Natural killer cell (primary cell): ENCODE data around the gene SAFB2. TPM values are rescaled to one million over a fixed set of nuclear protein-coding genes. Genes with fewer than 3 reads are reported as not detected.

Source experiments
- ATAC-seq, 3 donors: fragments of 150-1000 bp in 2 of 3; fragments of 200-7000 bp in 1 of 3; cut with Tn5 transposase; 1 replicate in 1 of 3; 2 replicates in 2 of 3; pipeline ENCODE4 v1.10.0; 2021; ENCODE audit warnings: mild to moderate bottlenecking in 2 of 3, moderate library complexity in 2 of 3
- DNase-seq, 2 donors: peaks; one replicate each; pipeline versions ENCODE4 v3.0.0 to v3.0.0-alpha.2; 2013 to 2021; ENCODE audit warnings: mixed read lengths in 1 of 2
- H3K27ac ChIP-seq: one replicate; pipeline ENCODE4 v1.5.1; 2013; ENCODE audit warnings: mild to moderate bottlenecking, low read length
- H3K27me3 ChIP-seq: one replicate; pipeline ENCODE4 v1.6.1; 2013; ENCODE audit warnings: low read length; ENCODE audit not compliant: control insufficient read depth, insufficient read depth
- H3K36me3 ChIP-seq: one replicate; pipeline ENCODE4 v1.6.1; 2013; ENCODE audit warnings: low read length; ENCODE audit not compliant: control insufficient read depth, insufficient read depth
- H3K4me1 ChIP-seq: one replicate; pipeline ENCODE4 v1.6.1; 2013; ENCODE audit warnings: low read length; ENCODE audit not compliant: control insufficient read depth, insufficient read depth
- H3K4me3 ChIP-seq: one replicate; pipeline ENCODE4 v1.5.1; 2013; ENCODE audit warnings: low read length
- H3K9me3 ChIP-seq: one replicate; pipeline ENCODE4 v1.6.1; 2013; ENCODE audit warnings: low read length; ENCODE audit not compliant: control insufficient read depth, insufficient read depth
- H3K27ac Mint-ChIP-seq, 2 donors: one replicate each; pipeline ENCODE4 v1.8.0; 2022; ENCODE audit warnings: mild to moderate bottlenecking in 2 of 2, mixed read lengths in 2 of 2, moderate library complexity in 1 of 2
- H3K27me3 Mint-ChIP-seq, 2 donors: one replicate each; pipeline ENCODE4 v1.8.0; 2022; ENCODE audit warnings: low read depth in 2 of 2, mixed read lengths in 2 of 2
- H3K36me3 Mint-ChIP-seq: one replicate; pipeline ENCODE4 v1.8.0; 2022; ENCODE audit warnings: mixed read lengths
- H3K4me1 Mint-ChIP-seq, 2 donors: one replicate each; pipeline ENCODE4 v1.8.0; 2022; ENCODE audit warnings: mixed read lengths in 2 of 2
- H3K4me3 Mint-ChIP-seq: one replicate; pipeline ENCODE4 v1.8.0; 2022; ENCODE audit warnings: mild to moderate bottlenecking, moderate library complexity, mixed read lengths
- H3K9me3 Mint-ChIP-seq, 2 donors: one replicate each; pipeline ENCODE4 v1.8.0; 2022; ENCODE audit warnings: mixed read lengths in 2 of 2
- WGBS: methylation state at CpG from one replicate; pipeline ENCODE4 v1.1.7; 2013; ENCODE audit warnings: missing lambda C conversion rate; ENCODE audit not compliant: insufficient coverage; 5-methylcytosine and 5-hydroxymethylcytosine counted together
- intact Hi-C: fragments of 100-400 bp; cut with micrococcal nuclease; formaldehyde crosslinking; loops from one replicate; pipeline ENCODE4 v1.14.2; 2022
- total RNA-seq, 4 donors: library from RNA; stranded (reverse); fragments of 120-200 nt in 1 of 4; gene quantifications; one replicate each; pipeline versions ENCODE4 v1.2.3 to v1.2.4, GENCODE V29; 2013 to 2022
- TF ChIP-seq, protein P1 (sequence below): fragments of 200-600 bp; IDR thresholded peaks from one replicate; pipeline ENCODE4 v1.8.0; 2022; ENCODE audit warnings: antibody characterized with exemption

SAFB2 gene
- total RNA-seq, 3 donors from 2014 or later (not counting 1 experiment from before 2014, with no cell fraction given): 232 to 264 (median 258) TPM

DNA sequence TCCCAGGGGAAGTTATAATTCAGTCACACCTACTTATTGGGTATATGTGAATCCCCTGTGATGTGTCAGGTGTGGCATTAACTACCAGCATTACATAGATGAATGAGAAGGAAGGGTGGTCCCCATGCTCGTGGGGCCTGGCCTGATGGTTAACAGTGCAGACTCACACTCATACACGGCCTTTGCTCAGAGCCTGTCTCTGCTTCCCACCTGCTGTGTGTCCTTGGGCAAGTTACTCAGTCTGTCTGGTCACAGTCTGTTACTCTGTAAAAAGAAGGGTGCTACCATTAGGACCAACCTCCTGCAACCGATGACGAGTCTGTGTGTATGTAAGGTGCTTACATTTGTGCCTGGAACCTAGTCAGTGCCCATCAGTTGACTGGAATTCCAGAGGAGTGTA, 24.1 kb upstream of the SAFB2 start:
- WGBS: 87% methylated on average over 4 of the region's 4 CpGs
- DNase-seq: no peak
- TF ChIP-seq, protein P1, sequence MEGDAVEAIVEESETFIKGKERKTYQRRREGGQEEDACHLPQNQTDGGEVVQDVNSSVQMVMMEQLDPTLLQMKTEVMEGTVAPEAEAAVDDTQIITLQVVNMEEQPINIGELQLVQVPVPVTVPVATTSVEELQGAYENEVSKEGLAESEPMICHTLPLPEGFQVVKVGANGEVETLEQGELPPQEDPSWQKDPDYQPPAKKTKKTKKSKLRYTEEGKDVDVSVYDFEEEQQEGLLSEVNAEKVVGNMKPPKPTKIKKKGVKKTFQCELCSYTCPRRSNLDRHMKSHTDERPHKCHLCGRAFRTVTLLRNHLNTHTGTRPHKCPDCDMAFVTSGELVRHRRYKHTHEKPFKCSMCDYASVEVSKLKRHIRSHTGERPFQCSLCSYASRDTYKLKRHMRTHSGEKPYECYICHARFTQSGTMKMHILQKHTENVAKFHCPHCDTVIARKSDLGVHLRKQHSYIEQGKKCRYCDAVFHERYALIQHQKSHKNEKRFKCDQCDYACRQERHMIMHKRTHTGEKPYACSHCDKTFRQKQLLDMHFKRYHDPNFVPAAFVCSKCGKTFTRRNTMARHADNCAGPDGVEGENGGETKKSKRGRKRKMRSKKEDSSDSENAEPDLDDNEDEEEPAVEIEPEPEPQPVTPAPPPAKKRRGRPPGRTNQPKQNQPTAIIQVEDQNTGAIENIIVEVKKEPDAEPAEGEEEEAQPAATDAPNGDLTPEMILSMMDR: no peak
- Histone ChIP-seq H3K36me3 (peaks cover 78% of the 10 kb centered on the region), H3K4me3 (no peak overlapping the region), H3K4me1 (no peaks in the 10 kb centered on the region), H3K9me3 (no peaks in the 10 kb centered on the region), H3K27ac (no peak overlapping the region), H3K27me3 (no peaks in the 10 kb centered on the region)
- Mint-ChIP-seq H3K4me3 (no peak overlapping the region), H3K27me3 (no peaks in the 10 kb centered on the region), H3K27ac (peak overlapping the region; percentile 36 to 66), H3K4me1 (peaks cover 28 to 40% of the 10 kb centered on the region in 2 donors), H3K9me3 (no peaks in the 10 kb centered on the region), H3K36me3 (peaks cover 50% of the 10 kb centered on the region)
- ATAC-seq: no peak
- intact Hi-C loops: no loop called here

DNA sequence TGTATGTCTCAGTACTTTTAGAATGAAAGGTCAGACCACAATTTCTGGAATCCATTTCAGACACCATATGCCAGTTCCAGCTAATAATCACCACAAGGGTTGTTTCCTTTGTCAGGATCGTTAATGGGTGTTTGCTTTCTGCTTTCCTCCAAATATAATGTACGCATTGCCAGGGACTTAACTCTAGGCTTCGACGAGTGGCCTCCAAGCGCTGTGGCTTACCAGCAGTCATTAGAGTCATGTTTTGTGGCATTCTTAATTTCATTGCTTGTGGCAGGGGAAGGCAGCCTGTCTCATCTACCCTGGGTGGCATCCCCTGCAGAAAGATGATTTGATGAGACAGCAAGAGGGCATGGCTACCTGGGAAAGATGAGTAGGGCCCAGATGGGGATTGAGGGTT, 22.8 kb upstream of the SAFB2 start:
- Histone ChIP-seq H3K36me3 (peaks cover 71% of the 10 kb centered on the region), H3K27me3 (no peaks in the 10 kb centered on the region), H3K9me3 (no peaks in the 10 kb centered on the region), H3K4me3 (no peak overlapping the region), H3K27ac (no peak overlapping the region), H3K4me1 (no peaks in the 10 kb centered on the region)
- H3K4me1 Mint-ChIP-seq: peaks cover 34 to 46% of the 10 kb centered on the region in 2 donors
- no peak for ATAC-seq
- DNase-seq: no peak
- H3K27me3 Mint-ChIP-seq: no peaks in the 10 kb centered on the region
- peaks cover 55% of the 10 kb centered on the region for H3K36me3 Mint-ChIP-seq
- H3K27ac Mint-ChIP-seq: peak overlapping the region; percentile 45 to 66
- no peak overlapping the region for H3K4me3 Mint-ChIP-seq
- 94% methylated on average over 5 of the region's 5 CpGs for WGBS
- TF ChIP-seq, protein P1: no peak
- no peaks in the 10 kb centered on the region for H3K9me3 Mint-ChIP-seq
- intact Hi-C loops: no loop called here

- ATAC-seq: no peak
- Mint-ChIP-seq H3K4me1 (peaks cover 39 to 46% of the 10 kb centered on the region in 2 donors), H3K9me3 (no peaks in the 10 kb centered on the region), H3K4me3 (no peak overlapping the region), H3K36me3 (peaks cover 48% of the 10 kb centered on the region), H3K27ac (peak overlapping the region; percentile 45 to 66), H3K27me3 (no peaks in the 10 kb centered on the region)
- H3K36me3 ChIP-seq: peaks cover 62% of the 10 kb centered on the region
- H3K27me3 ChIP-seq: no peaks in the 10 kb centered on the region
- no peak for DNase-seq
- no peak overlapping the region for H3K27ac ChIP-seq
- no peak overlapping the region for H3K4me3 ChIP-seq
- no peaks in the 10 kb centered on the region for H3K4me1 ChIP-seq
- TF ChIP-seq, protein P1: no peak
- intact Hi-C loops: no loop called here
- H3K9me3 ChIP-seq: no peaks in the 10 kb centered on the region
- WGBS: 100% methylated on average over 2 of the region's 2 CpGs
Measured at GRCh38 chr19:5644037-5644436, 21.5 kb upstream of the SAFB2 start.

DNA sequence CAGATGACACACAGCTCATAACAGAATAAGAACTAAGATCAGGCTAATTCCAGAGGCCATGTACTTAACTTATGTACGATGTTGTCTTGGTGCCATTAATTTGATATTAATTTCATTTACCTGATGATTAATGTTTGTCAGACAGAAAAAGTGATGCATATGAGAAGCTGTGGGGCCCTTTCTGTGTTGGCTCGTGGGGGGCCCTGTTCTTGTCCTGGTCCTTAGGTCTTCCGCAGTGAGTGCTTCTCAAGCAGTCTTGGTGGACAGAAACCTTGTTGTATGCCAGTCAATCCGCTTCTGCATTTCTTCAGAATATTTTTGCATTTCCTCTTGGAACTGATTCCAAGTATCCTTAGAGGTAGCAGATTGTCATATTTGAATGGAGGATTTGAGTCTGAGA, 20.5 kb upstream of the SAFB2 start:
- Mint-ChIP-seq H3K27me3 (no peaks in the 10 kb centered on the region), H3K27ac (no peak overlapping the region), H3K4me3 (no peak overlapping the region), H3K9me3 (no peaks in the 10 kb centered on the region), H3K4me1 (peaks cover 40 to 46% of the 10 kb centered on the region in 2 donors), H3K36me3 (peaks cover 43% of the 10 kb centered on the region)
- ATAC-seq: no peak
- H3K4me3 ChIP-seq: no peak overlapping the region
- no peak for DNase-seq
- TF ChIP-seq, protein P1: no peak
- no peak overlapping the region for H3K27ac ChIP-seq
- 99% methylated on average over 4 of the region's 4 CpGs for WGBS
- intact Hi-C loops: no loop called here
- H3K27me3 ChIP-seq: no peaks in the 10 kb centered on the region
- no peaks in the 10 kb centered on the region for H3K9me3 ChIP-seq
- peaks cover 57% of the 10 kb centered on the region for H3K36me3 ChIP-seq
- H3K4me1 ChIP-seq: no peaks in the 10 kb centered on the region
